Stomach (tissue), 19 donors: ENCODE measurements around the gene RNF181. TPM values are rescaled to one million over a fixed set of nuclear protein-coding genes. Genes with fewer than 3 reads are reported as not detected.

ENCODE experiments used
- DNase-seq, 2 donors: peaks; one replicate each; pipeline versions ENCODE4 v3.0.0 to v3.0.0-alpha.2; 2013 to 2019
- H3K27ac ChIP-seq, 5 donors: fragments of 200-600 bp in 4 of 5; sonication (generic) in 4 of 5; one replicate each; pipeline ENCODE4 v1.5.1; 2013 to 2019; ENCODE audit warnings: mild to moderate bottlenecking in 1 of 5, moderate library complexity in 1 of 5
- H3K27me3 ChIP-seq, 3 donors: fragments of 200-600 bp; sonication (generic); one replicate each; pipeline ENCODE4 v1.5.1; 2017 to 2019; ENCODE audit warnings: mixed run types in 1 of 3
- H3K36me3 ChIP-seq, 4 donors: fragments of 200-600 bp; sonication (generic); 1 replicate in 3 of 4; 2 replicates in 1 of 4; pipeline ENCODE4 v1.5.1; 2016 to 2019
- H3K4me1 ChIP-seq, 4 donors: fragments of 200-600 bp; sonication (generic); one replicate each; pipeline ENCODE4 v1.5.1; 2016 to 2019
- H3K4me3 ChIP-seq, 4 donors: fragments of 200-600 bp; sonication (generic) in 3 of 4; one replicate each; pipeline ENCODE4 v1.5.1; 2016 to 2019; ENCODE audit warnings: mild to moderate bottlenecking in 1 of 4
- H3K9me3 ChIP-seq, 4 donors: fragments of 200-600 bp; sonication (generic); one replicate each; pipeline ENCODE4 v1.5.1; 2016 to 2019
- CTCF ChIP-seq, 7 experiments: fragments of 450-650 bp in 4 of 7; fragments of 200-600 bp in 3 of 7; sonication (generic) in 3 of 7; IDR thresholded peaks; one replicate each; pipeline ENCODE4 v1.5.1; 2016 to 2019; ENCODE audit warnings: antibody characterized with exemption in 7 of 7, control low read depth in 2 of 7, mild to moderate bottlenecking in 1 of 7
- EP300 ChIP-seq: sonication (generic); formaldehyde crosslinking; IDR thresholded peaks from one replicate; pipeline ENCODE4 v1.6.1; 2017; ENCODE audit warnings: antibody characterized with exemption
- POLR2A ChIP-seq, 4 donors: fragments of 450-650 bp; IDR thresholded peaks; one replicate each; pipeline ENCODE4 v1.6.1; 2016; ENCODE audit warnings: antibody characterized with exemption in 4 of 4, control low read depth in 2 of 4, mild to moderate bottlenecking in 1 of 4, moderate library complexity in 1 of 4
- POLR2AphosphoS5 ChIP-seq, 3 donors: sonication (generic); formaldehyde crosslinking; IDR thresholded peaks; one replicate each; pipeline ENCODE4 v1.6.1; 2016; ENCODE audit warnings: antibody characterized with exemption in 3 of 3
- WGBS, 5 donors: extraction: QIAGEN DNeasy Blood & Tissue Kit in 3 of 5; methylation state at CpG; one replicate each; pipeline versions ENCODE4 v1.1.5 to v1.1.7; 2013 to 2018; 5-methylcytosine and 5-hydroxymethylcytosine counted together
- intact Hi-C: fragments of 100-400 bp; cut with DNase I; formaldehyde crosslinking; loops from one replicate; pipeline ENCODE4 v1.15.1; 2023; ENCODE audit warnings: low total_unique reads
- long read RNA-seq, 10 donors: transcript quantifications; one replicate each; lab custom pipeline, GENCODE V29; 2026
- polyA plus RNA-seq, 3 donors: library from polyadenylated mRNA; stranded (reverse); fragments of 200-250 nt; gene quantifications; one replicate each; pipeline ENCODE4 v1.2.3, GENCODE V29; 2013
- total RNA-seq, 5 donors: library from RNA; depleted of rRNA; stranded (reverse); fragments of >200 nt; gene quantifications; one replicate each; pipeline versions ENCODE4 v1.1.0 to v1.2.3, GENCODE V29; 2014 to 2016
- donor health status: healthy with polysubstance abuse.
- donor health status: Bipolar disorder and iron deficiency.
- donor health status: healthy.

RNF181 gene
- total RNA-seq (100 to 1,000 TPM in 1 of 5 donors, 10 to 100 TPM in 3, not detected in 1; 11.3 to 143 (median 79.1) TPM), polyA plus RNA-seq (100 to 1,000 TPM; 217 to 272 (median 223) TPM)
- long read RNA-seq, donor 1, transcript RNF181-201 (5 exons, 569 nt), result major isoform, 22 of 23 reads
- long read RNA-seq, donor 1, partial matches to known transcripts, result 0 of 23 reads
- long read RNA-seq, donor 1, other reads (novel, unspliced or antisense), result 0 of 23 reads
- long read RNA-seq, donor 2, transcript RNF181-201 (5 exons, 569 nt), result major isoform, 42 of 43 reads
- long read RNA-seq, donor 2, partial matches to known transcripts, result 0 of 43 reads
- long read RNA-seq, donor 2, other reads (novel, unspliced or antisense), result 0 of 43 reads
- long read RNA-seq, donor 3, transcript RNF181-201 (5 exons, 569 nt), result major isoform, 23 of 24 reads
- long read RNA-seq, donor 3, partial matches to known transcripts, result 0 of 24 reads
- long read RNA-seq, donor 3, other reads (novel, unspliced or antisense), result 0 of 24 reads
- long read RNA-seq, donor 4, partial matches to known transcripts, result 0 of 3 reads
- long read RNA-seq, donor 4, other reads (novel, unspliced or antisense), result 0 of 3 reads
- long read RNA-seq, donor 5, transcript RNF181-201 (5 exons, 569 nt), result major isoform, 55 of 67 reads
- long read RNA-seq, donor 5, partial matches to known transcripts, result 0 of 67 reads
- long read RNA-seq, donor 5, other reads (novel, unspliced or antisense), result 7 of 67 reads
- long read RNA-seq, donor 6, result 0 reads
- long read RNA-seq, donor 7, transcript RNF181-201 (5 exons, 569 nt), result major isoform, 43 of 48 reads
- long read RNA-seq, donor 7, partial matches to known transcripts, result 0 of 48 reads
- long read RNA-seq, donor 7, other reads (novel, unspliced or antisense), result 0 of 48 reads
- long read RNA-seq, donor 8, transcript RNF181-201 (5 exons, 569 nt), result major isoform, 40 of 43 reads
- long read RNA-seq, donor 8, partial matches to known transcripts, result 0 of 43 reads
- long read RNA-seq, donor 8, other reads (novel, unspliced or antisense), result 0 of 43 reads
- long read RNA-seq, donor 9, transcript RNF181-201 (5 exons, 569 nt), result major isoform, 59 of 66 reads
- long read RNA-seq, donor 9, partial matches to known transcripts, result 0 of 66 reads
- long read RNA-seq, donor 9, other reads (novel, unspliced or antisense), result 5 of 66 reads
- long read RNA-seq, donor 10, transcript RNF181-201 (5 exons, 569 nt), result major isoform, 19 of 23 reads
- long read RNA-seq, donor 10, partial matches to known transcripts, result 0 of 23 reads
- long read RNA-seq, donor 10, other reads (novel, unspliced or antisense), result 0 of 23 reads

GRCh38 chr2:85595301-85596025 lies at the start of gene RNF181:
Gene RNF181, plus strand, starts transcription at chr2:85595745. Its CDS starts 19 bp downstream, at chr2:85595764.
- 0 to 1% (median 0%) methylated on average over 15 to 47 of the region's 47 CpGs for WGBS, 5 donors
- intact Hi-C loops, result no loop called here

GRCh38 chr2:85545780-85546240 lies 49.7 kb upstream of the RNF181 start:
- intact Hi-C loops, result no loop called here
- 64 to 83% (median 81%) methylated on average over 5 of the region's 5 CpGs for WGBS, 5 donors
- H3K27me3 ChIP-seq, result no peaks in the 10 kb centered on the region
- no peak overlapping the region for H3K4me3 ChIP-seq
- H3K9me3 ChIP-seq, result no peaks in the 10 kb centered on the region
- H3K4me1 ChIP-seq, result peaks cover 35 to 91% (median 61%) of the 10 kb centered on the region in 4 donors
- peaks cover 52 to 97% (median 83%) of the 10 kb centered on the region in 4 donors for H3K36me3 ChIP-seq
- peak overlapping the region in 4 of 5 donors; percentile 51 to 100 (median 80) for H3K27ac ChIP-seq
- no peak for DNase-seq
- TF ChIP-seq EP300 (no peak), POLR2A (IDR thresholded peaks at IDR 0.05) (no peak), POLR2AphosphoS5 (IDR thresholded peaks at IDR 0.05) (peak in 1 of 3 donors; percentile 33)

More at GRCh38 chr2:85595301-85596025, at the start of gene RNF181:
- H3K4me1 ChIP-seq, result peaks cover 28 to 84% (median 70%) of the 10 kb centered on the region in 4 donors
- TF ChIP-seq POLR2A (IDR thresholded peaks at IDR 0.05) (peak in 2 of 4 donors; percentile 52 to 61), POLR2AphosphoS5 (IDR thresholded peaks at IDR 0.05) (peak; percentile 60 to 91 (median 81)), EP300 (no peak)
- H3K36me3 ChIP-seq, result peaks cover 14 to 39% (median 38%) of the 10 kb centered on the region in 4 donors
- H3K9me3 ChIP-seq, result no peaks in the 10 kb centered on the region
- DNase-seq, result peak; percentile 95 to 99
- H3K27ac ChIP-seq, result peak within 1 kb of the TSS; percentile 84 to 94 (median 93)
- H3K27me3 ChIP-seq, result no peaks in the 10 kb centered on the region
- H3K4me3 ChIP-seq, result peak within 1 kb of the TSS; percentile 80 to 91 (median 85)

- no peaks in the 10 kb centered on the region for H3K9me3 ChIP-seq
- no peak for TF ChIP-seq POLR2A (IDR thresholded peaks at IDR 0.05)
- TF ChIP-seq CTCF (IDR thresholded peaks at IDR 0.05), result no peak
- TF ChIP-seq POLR2AphosphoS5 (IDR thresholded peaks at IDR 0.05), result no peak
- no peak for TF ChIP-seq EP300
- intact Hi-C loops, result no loop called here
- no peaks in the 10 kb centered on the region for H3K27me3 ChIP-seq
- peak overlapping the region in 3 of 5 donors; percentile 56 to 100 (median 99) for H3K27ac ChIP-seq
- no peak overlapping the region for H3K4me3 ChIP-seq
- H3K4me1 ChIP-seq, result peaks cover 25 to 91% (median 53%) of the 10 kb centered on the region in 4 donors
- 70 to 95% (median 88%) methylated on average over 1 of the region's 1 CpG for WGBS, 5 donors
- peaks cover 52 to 95% (median 82%) of the 10 kb centered on the region in 4 donors for H3K36me3 ChIP-seq
- DNase-seq, result no peak
Observed at GRCh38 chr2:85547089-85547858, 48.3 kb upstream of the RNF181 start.

- DNase-seq, result no peak
- H3K27ac ChIP-seq, result peak overlapping the region in 4 of 5 donors; percentile 24 to 100 (median 78)
- TF ChIP-seq CTCF (IDR thresholded peaks at IDR 0.05) (no peak), POLR2AphosphoS5 (IDR thresholded peaks at IDR 0.05) (peak in 2 of 3 donors; percentile 8 to 28), EP300 (no peak)
- intact Hi-C loops, result no loop called here
- H3K4me3 ChIP-seq, result no peak overlapping the region
- H3K4me1 ChIP-seq, result peaks cover 17 to 86% (median 48%) of the 10 kb centered on the region in 4 donors
- WGBS, 5 donors, result 59 to 72% (median 65%) methylated on average over 6 of the region's 6 CpGs
- H3K27me3 ChIP-seq, result no peaks in the 10 kb centered on the region
- H3K36me3 ChIP-seq, result peaks cover 44 to 95% (median 82%) of the 10 kb centered on the region in 4 donors
- H3K9me3 ChIP-seq, result no peaks in the 10 kb centered on the region
Observed at GRCh38 chr2:85547859-85548607, 47.5 kb upstream of the RNF181 start.
